ENCODE results near the gene ZNF488.
A peak's percentile ranks its signal among the peaks of the same experiment; 100 is the strongest.

ZNF488 gene

GRCh38 chr10:47366731-47367460 is 17.2 kb downstream of the ZNF488 start:
- Histone ChIP-seq H3K9ac (no peak overlapping the region), H3K36me3 (no peaks in the 10 kb centered on the region), H4K20me1 (no peaks in the 10 kb centered on the region), H3K4me3 (no peak overlapping the region), H3K27me3 (no peaks in the 10 kb centered on the region), H3K4me1 (peaks cover 26% of the 10 kb centered on the region), H3K27ac (no peak overlapping the region), H3K9me3 (no peaks in the 10 kb centered on the region), H3K4me2 (peak overlapping the region; percentile 42; the same call in 1 of the 2 replicates)
- TF ChIP-seq Cebpa-rat (IDR thresholded peaks at IDR 0.05), result no peak

DNA sequence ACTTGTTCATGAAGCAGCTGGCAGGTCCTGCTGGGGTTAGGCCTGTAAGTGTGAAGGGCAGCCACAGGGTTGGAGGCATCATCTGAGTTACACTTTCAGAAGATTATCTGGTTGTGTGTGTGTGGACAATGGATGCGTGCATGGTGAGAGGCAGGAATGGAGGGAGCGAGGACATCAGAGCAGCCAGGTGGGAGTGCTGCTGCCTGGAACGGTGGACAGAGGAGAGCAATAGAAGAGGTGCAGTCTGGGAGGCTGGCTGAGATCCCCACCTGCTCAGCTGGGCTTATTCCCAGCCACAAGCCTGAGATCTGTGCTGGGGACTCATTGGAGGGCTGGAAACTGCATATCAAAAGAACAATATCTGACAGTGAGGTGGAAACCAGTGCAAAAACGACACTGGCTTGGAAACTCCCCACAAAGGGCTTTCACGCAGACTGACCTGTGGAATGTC is 17.9 kb downstream of the ZNF488 start:
- Histone ChIP-seq H3K9ac (no peak overlapping the region), H3K4me1 (peaks cover 26% of the 10 kb centered on the region), H4K20me1 (no peaks in the 10 kb centered on the region), H3K27me3 (no peaks in the 10 kb centered on the region), H3K4me2 (no peak overlapping the region), H3K9me3 (no peaks in the 10 kb centered on the region), H3K36me3 (no peaks in the 10 kb centered on the region), H3K27ac (no peak overlapping the region), H3K4me3 (no peak overlapping the region)
- no peak for TF ChIP-seq Cebpa-rat (IDR thresholded peaks at IDR 0.05)

DNA sequence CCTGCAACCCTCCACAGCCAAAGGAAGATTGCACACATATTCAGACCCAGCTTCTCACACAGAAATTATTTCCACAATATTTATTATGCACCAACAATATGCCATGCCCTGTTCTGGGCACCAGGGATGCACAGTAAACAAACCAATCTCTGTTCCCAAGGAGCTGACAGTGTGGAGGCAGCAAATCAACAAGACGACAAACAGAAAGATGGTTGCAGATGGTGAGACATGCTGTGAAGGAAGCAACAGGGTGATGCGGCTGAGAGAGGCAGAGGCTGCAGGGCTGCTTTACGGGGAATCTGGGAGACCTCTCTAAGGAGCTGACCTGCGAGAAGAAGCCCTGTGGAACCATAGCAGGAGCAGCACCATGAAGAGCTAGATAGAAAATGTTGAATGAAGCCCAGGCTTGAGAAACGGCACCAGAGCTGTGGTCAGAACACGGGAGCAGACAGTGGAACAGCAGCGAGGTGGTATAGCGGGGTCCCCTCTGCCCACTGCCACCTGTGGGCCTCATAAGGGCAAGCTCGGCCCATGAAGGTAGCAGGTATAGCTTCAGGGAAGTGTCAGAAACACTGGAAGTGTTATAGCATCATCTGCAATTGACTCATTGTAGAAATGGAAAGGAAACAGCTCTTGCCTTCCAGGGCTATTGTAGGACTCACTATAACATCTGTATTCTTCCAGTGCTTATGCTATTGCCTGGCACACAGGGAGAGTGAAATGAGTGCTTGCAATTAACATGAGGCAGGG is 18.5 kb downstream of the ZNF488 start:
- H3K4me1 ChIP-seq, result peaks cover 22% of the 10 kb centered on the region
- no peak overlapping the region for H3K4me2 ChIP-seq
- H3K27ac ChIP-seq, result no peak overlapping the region
- H3K4me3 ChIP-seq, result no peak overlapping the region
- no peak overlapping the region for H3K9ac ChIP-seq
- no peaks in the 10 kb centered on the region for H3K9me3 ChIP-seq
- no peaks in the 10 kb centered on the region for H3K36me3 ChIP-seq
- H4K20me1 ChIP-seq, result no peaks in the 10 kb centered on the region
- TF ChIP-seq Cebpa-rat (IDR thresholded peaks at IDR 0.05), result no peak
- no peaks in the 10 kb centered on the region for H3K27me3 ChIP-seq

DNA sequence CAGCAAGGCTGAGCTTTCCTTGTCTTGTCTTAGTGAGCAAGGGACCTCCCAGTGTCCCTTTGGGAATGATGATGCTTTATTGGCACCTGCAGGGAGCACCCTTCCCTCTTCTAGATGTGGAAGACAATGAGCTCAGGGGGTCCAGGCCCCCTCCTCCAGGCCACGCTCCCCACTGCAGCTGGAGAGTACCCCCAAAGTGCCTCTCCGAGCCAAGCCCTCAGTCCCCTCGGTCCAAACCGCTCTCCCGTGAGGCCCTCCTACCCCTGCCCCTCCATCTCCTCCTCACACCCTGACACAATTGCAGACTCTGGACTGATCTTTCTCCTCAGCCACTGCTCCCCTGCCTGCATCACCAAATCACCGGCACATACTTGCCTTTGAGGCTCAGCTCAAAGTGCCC is 19.2 kb downstream of the ZNF488 start:
- no peaks in the 10 kb centered on the region for H3K27me3 ChIP-seq
- no peak overlapping the region for H3K27ac ChIP-seq
- TF ChIP-seq Cebpa-rat (IDR thresholded peaks at IDR 0.05), result no peak
- no peak overlapping the region for H3K4me2 ChIP-seq
- peaks cover 21% of the 10 kb centered on the region for H3K4me1 ChIP-seq
- H3K4me3 ChIP-seq, result no peak overlapping the region
- no peaks in the 10 kb centered on the region for H4K20me1 ChIP-seq
- H3K9ac ChIP-seq, result no peak overlapping the region
- no peaks in the 10 kb centered on the region for H3K9me3 ChIP-seq
- no peaks in the 10 kb centered on the region for H3K36me3 ChIP-seq

DNA sequence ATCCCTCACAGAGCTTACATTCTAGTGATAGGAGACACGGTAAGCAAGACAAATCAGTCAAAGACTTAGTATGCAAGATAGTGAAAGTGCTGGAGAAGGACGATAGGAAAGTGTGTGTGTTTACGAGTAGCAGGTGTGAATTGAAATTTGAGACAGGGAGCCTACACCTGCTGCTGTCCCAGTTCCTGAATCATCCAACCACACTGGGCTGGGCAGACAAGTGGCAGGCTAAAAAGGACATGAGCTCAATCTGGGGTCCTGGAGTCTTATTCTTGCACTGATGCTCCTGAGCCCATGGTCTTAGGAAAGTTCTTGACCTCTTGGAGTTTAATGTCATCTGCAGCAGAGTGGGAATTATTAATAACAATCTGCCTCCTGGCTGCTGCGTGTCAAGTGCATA is 19.7 kb downstream of the ZNF488 start:
- no peak overlapping the region for H3K9ac ChIP-seq
- no peaks in the 10 kb centered on the region for H3K9me3 ChIP-seq
- peaks cover 21% of the 10 kb centered on the region for H3K4me1 ChIP-seq
- no peaks in the 10 kb centered on the region for H3K27me3 ChIP-seq
- TF ChIP-seq Cebpa-rat (IDR thresholded peaks at IDR 0.05), result no peak
- H3K36me3 ChIP-seq, result no peaks in the 10 kb centered on the region
- H3K4me3 ChIP-seq, result no peak overlapping the region
- no peak overlapping the region for H3K27ac ChIP-seq
- no peak overlapping the region for H3K4me2 ChIP-seq
- no peaks in the 10 kb centered on the region for H4K20me1 ChIP-seq

- TF ChIP-seq Cebpa-rat (IDR thresholded peaks at IDR 0.05), result no peak
- Histone ChIP-seq H3K36me3 (no peaks in the 10 kb centered on the region), H3K4me2 (no peak overlapping the region), H3K27me3 (no peaks in the 10 kb centered on the region), H3K4me3 (no peak overlapping the region), H3K27ac (no peak overlapping the region), H3K4me1 (peaks cover 21% of the 10 kb centered on the region), H3K9me3 (no peaks in the 10 kb centered on the region), H3K9ac (no peak overlapping the region), H4K20me1 (no peaks in the 10 kb centered on the region)
Observed at GRCh38 chr10:47363781-47364180, 20.3 kb downstream of the ZNF488 start.

GRCh38 chr10:47362199-47362598 is 21.9 kb downstream of the ZNF488 start:
- peaks cover 8% of the 10 kb centered on the region for H3K4me1 ChIP-seq
- no peaks in the 10 kb centered on the region for H3K36me3 ChIP-seq
- H3K9me3 ChIP-seq, result no peaks in the 10 kb centered on the region
- H3K27me3 ChIP-seq, result no peaks in the 10 kb centered on the region
- no peak overlapping the region for H3K4me2 ChIP-seq
- H4K20me1 ChIP-seq, result no peaks in the 10 kb centered on the region
- no peak for TF ChIP-seq Cebpa-rat (IDR thresholded peaks at IDR 0.05)
- no peak overlapping the region for H3K4me3 ChIP-seq
- H3K9ac ChIP-seq, result no peak overlapping the region
- no peak overlapping the region for H3K27ac ChIP-seq

GRCh38 chr10:47361293-47361692 is 22.8 kb downstream of the ZNF488 start:
- Histone ChIP-seq H3K4me1 (peaks cover 8% of the 10 kb centered on the region), H3K4me2 (no peak overlapping the region), H3K36me3 (no peaks in the 10 kb centered on the region), H3K9ac (no peak overlapping the region), H3K27me3 (no peaks in the 10 kb centered on the region), H4K20me1 (no peaks in the 10 kb centered on the region), H3K4me3 (no peak overlapping the region), H3K9me3 (no peaks in the 10 kb centered on the region), H3K27ac (no peak overlapping the region)
- TF ChIP-seq Cebpa-rat (IDR thresholded peaks at IDR 0.05), result no peak

- Histone ChIP-seq H3K4me1 (peaks cover 8% of the 10 kb centered on the region), H3K4me3 (no peak overlapping the region), H4K20me1 (no peaks in the 10 kb centered on the region), H3K9ac (no peak overlapping the region), H3K9me3 (no peaks in the 10 kb centered on the region), H3K4me2 (no peak overlapping the region), H3K27me3 (no peaks in the 10 kb centered on the region), H3K27ac (no peak overlapping the region), H3K36me3 (no peaks in the 10 kb centered on the region)
- TF ChIP-seq Cebpa-rat (IDR thresholded peaks at IDR 0.05), result no peak
Observed at GRCh38 chr10:47360419-47361040, 23.6 kb downstream of the ZNF488 start.

Measured in BLaER1 (cell line).